GM23338 (cell line): Measurements from ENCODE around the gene KRTAP1-4. TPM values are rescaled to one million over a fixed set of nuclear protein-coding genes. Genes with fewer than 3 reads are reported as not detected.

Experiments used
- ATAC-seq: fragments of 200-7000 bp; cut with Tn5 transposase; 3 replicates; pipeline ENCODE4 v1.9.1; 2020
- DNase-seq: peaks from one replicate; pipeline ENCODE4 v3.0.0-alpha.2; 2015; ENCODE audit warnings: low spot score
- H2AFZ ChIP-seq: fragments of 200-600 bp; sonication (generic); 2 replicates; pipeline ENCODE4 v1.8.0; 2016; ENCODE audit warnings: antibody characterized with exemption, mild to moderate bottlenecking, moderate library complexity
- H3F3A ChIP-seq: fragments of 200-600 bp; sonication (generic); replicated peaks from 2 replicates; pipeline ENCODE4 v1.8.0; 2017; ENCODE audit warnings: antibody characterized with exemption, mixed run types, low read depth
- H3K27ac ChIP-seq: fragments of 200-600 bp; sonication (generic); 2 replicates; pipeline ENCODE4 v1.6.1; 2016; ENCODE audit warnings: low read depth
- H3K27me3 ChIP-seq: fragments of 200-600 bp; sonication (generic); 2 replicates; pipeline ENCODE4 v1.8.0; 2016; ENCODE audit warnings: mild to moderate bottlenecking, mixed run types, moderate library complexity; ENCODE audit not compliant: insufficient read depth
- H3K36me3 ChIP-seq: fragments of 200-600 bp; sonication (generic); 2 replicates; pipeline ENCODE4 v1.8.0; 2016; ENCODE audit warnings: mild to moderate bottlenecking; ENCODE audit not compliant: insufficient read depth
- H3K4me1 ChIP-seq: fragments of 200-600 bp; sonication (generic); 2 replicates; pipeline ENCODE4 v1.8.0; 2016; ENCODE audit warnings: mild to moderate bottlenecking, moderate library complexity; ENCODE audit not compliant: insufficient read depth
- H3K4me2 ChIP-seq: fragments of 200-600 bp; sonication (generic); 2 replicates; pipeline ENCODE4 v1.7.1; 2017; ENCODE audit warnings: mixed run types
- H3K4me3 ChIP-seq: fragments of 200-600 bp; sonication (generic); 2 replicates; pipeline ENCODE4 v1.6.1; 2016; ENCODE audit warnings: mixed run types
- H3K79me2 ChIP-seq: fragments of 200-600 bp; sonication (generic); replicated peaks from 2 replicates; pipeline ENCODE4 v1.8.0; 2017; ENCODE audit warnings: mild to moderate bottlenecking; ENCODE audit not compliant: insufficient read depth
- H3K9me2 ChIP-seq: fragments of 200-600 bp; sonication (generic); 2 replicates; pipeline ENCODE4 v1.8.0; 2017; ENCODE audit not compliant: insufficient read depth
- H4K20me1 ChIP-seq: fragments of 200-600 bp; sonication (generic); replicated peaks from 2 replicates; pipeline ENCODE4 v1.8.0; 2017; ENCODE audit warnings: mild to moderate bottlenecking; ENCODE audit not compliant: insufficient read depth
- H3K27ac Mint-ChIP-seq: 2 replicates; pipeline ENCODE4 v1.8.0; 2020; ENCODE audit warnings: inconsistent platforms, mild to moderate bottlenecking, moderate library complexity, mixed read lengths
- H3K27me3 Mint-ChIP-seq: 3 replicates; pipeline ENCODE4 v1.8.0; 2022; ENCODE audit warnings: low read depth, mild to moderate bottlenecking, moderate library complexity, mixed read lengths, inconsistent platforms; ENCODE audit not compliant: insufficient read depth, poor library complexity
- H3K36me3 Mint-ChIP-seq: 3 replicates; pipeline ENCODE4 v1.8.0; 2021; ENCODE audit warnings: low read depth, mild to moderate bottlenecking, inconsistent platforms, moderate library complexity, mixed read lengths
- H3K4me1 Mint-ChIP-seq: 3 replicates; pipeline ENCODE4 v1.8.0; 2020; ENCODE audit warnings: mild to moderate bottlenecking, inconsistent platforms, mixed read lengths
- H3K4me3 Mint-ChIP-seq: 3 replicates; pipeline ENCODE4 v1.8.0; 2021; ENCODE audit warnings: moderate library complexity, mild to moderate bottlenecking, inconsistent platforms, mixed read lengths
- H3K9me3 Mint-ChIP-seq: 3 replicates; pipeline ENCODE4 v1.8.0; 2020; ENCODE audit warnings: moderate library complexity, mild to moderate bottlenecking, inconsistent platforms, mixed read lengths
- EZH2 ChIP-seq: fragments of 200-600 bp; sonication (generic); IDR thresholded peaks from one replicate; pipeline ENCODE4 v1.8.0; 2017; ENCODE audit warnings: antibody characterized with exemption, mild to moderate bottlenecking, low read depth; ENCODE audit not compliant: unreplicated experiment
- POLR2AphosphoS5 ChIP-seq: IDR thresholded peaks from 2 replicates; pipeline ENCODE4 v1.6.1; 2016; ENCODE audit warnings: antibody characterized with exemption, low read depth
- ZNF114 ChIP-seq: fragments of 250-450 bp; sonication (Bioruptor Pico); IDR thresholded peaks from 2 replicates; pipeline ENCODE4 v1.5.0; 2020; ENCODE audit warnings: mild to moderate bottlenecking, moderate library complexity
- ZNF331 ChIP-seq: fragments of 250-450 bp; sonication (Bioruptor Pico); IDR thresholded peaks from 2 replicates; pipeline ENCODE4 v1.5.0; 2020; ENCODE audit warnings: low read depth, mild to moderate bottlenecking, moderate library complexity
- polyA plus RNA-seq: library from polyadenylated mRNA; unstranded; fragments of >200 nt; fragmentation: Nextera tagmentation; extraction: Ambion mirVana; gene quantifications from 2 replicates; pipeline ENCODE4 v1.2.1, GENCODE V29; 2016
- total RNA-seq: library from RNA; depleted of rRNA; stranded (reverse); fragments of >200 nt; shearing (Covaris generic); gene quantifications from 2 replicates; pipeline ENCODE4 v1.2.3, GENCODE V29; 2014
- TF ChIP-seq, protein P1 (sequence below), 2 experiments: fragments of 200-600 bp in 1 of 2; sonication (generic) in 1 of 2; conservative IDR thresholded peaks; 2 replicates each; pipeline versions ENCODE4 v1.5.1 to v1.6.1; 2016 to 2017; ENCODE audit warnings: antibody characterized with exemption in 2 of 2, low read depth in 2 of 2, mild to moderate bottlenecking in 2 of 2, moderate library complexity in 1 of 2
- TF ChIP-seq, protein P2 (sequence below): IDR thresholded peaks from one replicate; pipeline ENCODE4 v1.6.1; 2018; ENCODE audit warnings: antibody characterized with exemption; ENCODE audit not compliant: unreplicated experiment
- TF ChIP-seq, protein P3 (sequence below): fragments of 250-450 bp; sonication (Bioruptor Pico); IDR thresholded peaks from 2 replicates; pipeline ENCODE4 v1.5.0; 2020; ENCODE audit warnings: mild to moderate bottlenecking, moderate library complexity

Gene KRTAP1-4
- total and polyA plus RNA-seq, 2 experiments from 2014 or later = not detected

DNA sequence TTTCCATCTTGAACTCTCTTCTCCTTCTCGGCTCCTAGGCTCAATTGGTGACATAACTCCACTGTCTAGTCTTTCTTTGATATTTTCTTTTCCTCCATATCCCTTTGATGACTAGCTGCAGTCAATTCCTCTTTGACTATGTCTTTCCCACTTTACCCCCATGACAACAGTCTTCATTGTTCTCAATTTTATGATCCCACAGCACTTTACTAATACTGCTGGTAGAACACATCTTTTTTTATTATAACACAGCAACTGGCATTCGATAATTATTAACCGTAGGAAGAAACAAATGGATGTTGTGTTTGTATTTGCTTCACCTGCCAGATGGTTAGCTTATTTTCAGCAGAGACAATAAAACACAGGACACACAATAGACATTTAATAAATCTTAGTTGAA is 37.3 kb downstream of the KRTAP1-4 start:
- no peak overlapping the region for H3K27ac Mint-ChIP-seq
- Histone ChIP-seq H3F3A (no peaks in the 10 kb centered on the region), H3K27me3 (no peaks in the 10 kb centered on the region), H3K4me3 (no peak overlapping the region), H3K4me1 (no peaks in the 10 kb centered on the region), H2AFZ (no peak overlapping the region), H3K27ac (no peak overlapping the region), H3K79me2 (no peaks in the 10 kb centered on the region), H3K4me2 (no peak overlapping the region), H4K20me1 (no peaks in the 10 kb centered on the region), H3K9me2 (0 out of 2 replicates have a peak, but pooled peaks cover 4% of the 10 kb centered on the region), H3K36me3 (no peaks in the 10 kb centered on the region)
- DNase-seq (no peak), ATAC-seq (no peak)
- H3K9me3 Mint-ChIP-seq = no peaks in the 10 kb centered on the region
- TF ChIP-seq, protein P1, sequence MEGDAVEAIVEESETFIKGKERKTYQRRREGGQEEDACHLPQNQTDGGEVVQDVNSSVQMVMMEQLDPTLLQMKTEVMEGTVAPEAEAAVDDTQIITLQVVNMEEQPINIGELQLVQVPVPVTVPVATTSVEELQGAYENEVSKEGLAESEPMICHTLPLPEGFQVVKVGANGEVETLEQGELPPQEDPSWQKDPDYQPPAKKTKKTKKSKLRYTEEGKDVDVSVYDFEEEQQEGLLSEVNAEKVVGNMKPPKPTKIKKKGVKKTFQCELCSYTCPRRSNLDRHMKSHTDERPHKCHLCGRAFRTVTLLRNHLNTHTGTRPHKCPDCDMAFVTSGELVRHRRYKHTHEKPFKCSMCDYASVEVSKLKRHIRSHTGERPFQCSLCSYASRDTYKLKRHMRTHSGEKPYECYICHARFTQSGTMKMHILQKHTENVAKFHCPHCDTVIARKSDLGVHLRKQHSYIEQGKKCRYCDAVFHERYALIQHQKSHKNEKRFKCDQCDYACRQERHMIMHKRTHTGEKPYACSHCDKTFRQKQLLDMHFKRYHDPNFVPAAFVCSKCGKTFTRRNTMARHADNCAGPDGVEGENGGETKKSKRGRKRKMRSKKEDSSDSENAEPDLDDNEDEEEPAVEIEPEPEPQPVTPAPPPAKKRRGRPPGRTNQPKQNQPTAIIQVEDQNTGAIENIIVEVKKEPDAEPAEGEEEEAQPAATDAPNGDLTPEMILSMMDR (conservative IDR thresholded peaks at IDR 0.05; ENCODE audit: low read depth in 2 of 2) = no peak
- TF ChIP-seq, protein P2, sequence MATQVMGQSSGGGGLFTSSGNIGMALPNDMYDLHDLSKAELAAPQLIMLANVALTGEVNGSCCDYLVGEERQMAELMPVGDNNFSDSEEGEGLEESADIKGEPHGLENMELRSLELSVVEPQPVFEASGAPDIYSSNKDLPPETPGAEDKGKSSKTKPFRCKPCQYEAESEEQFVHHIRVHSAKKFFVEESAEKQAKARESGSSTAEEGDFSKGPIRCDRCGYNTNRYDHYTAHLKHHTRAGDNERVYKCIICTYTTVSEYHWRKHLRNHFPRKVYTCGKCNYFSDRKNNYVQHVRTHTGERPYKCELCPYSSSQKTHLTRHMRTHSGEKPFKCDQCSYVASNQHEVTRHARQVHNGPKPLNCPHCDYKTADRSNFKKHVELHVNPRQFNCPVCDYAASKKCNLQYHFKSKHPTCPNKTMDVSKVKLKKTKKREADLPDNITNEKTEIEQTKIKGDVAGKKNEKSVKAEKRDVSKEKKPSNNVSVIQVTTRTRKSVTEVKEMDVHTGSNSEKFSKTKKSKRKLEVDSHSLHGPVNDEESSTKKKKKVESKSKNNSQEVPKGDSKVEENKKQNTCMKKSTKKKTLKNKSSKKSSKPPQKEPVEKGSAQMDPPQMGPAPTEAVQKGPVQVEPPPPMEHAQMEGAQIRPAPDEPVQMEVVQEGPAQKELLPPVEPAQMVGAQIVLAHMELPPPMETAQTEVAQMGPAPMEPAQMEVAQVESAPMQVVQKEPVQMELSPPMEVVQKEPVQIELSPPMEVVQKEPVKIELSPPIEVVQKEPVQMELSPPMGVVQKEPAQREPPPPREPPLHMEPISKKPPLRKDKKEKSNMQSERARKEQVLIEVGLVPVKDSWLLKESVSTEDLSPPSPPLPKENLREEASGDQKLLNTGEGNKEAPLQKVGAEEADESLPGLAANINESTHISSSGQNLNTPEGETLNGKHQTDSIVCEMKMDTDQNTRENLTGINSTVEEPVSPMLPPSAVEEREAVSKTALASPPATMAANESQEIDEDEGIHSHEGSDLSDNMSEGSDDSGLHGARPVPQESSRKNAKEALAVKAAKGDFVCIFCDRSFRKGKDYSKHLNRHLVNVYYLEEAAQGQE = no peak
- TF ChIP-seq, protein P3, sequence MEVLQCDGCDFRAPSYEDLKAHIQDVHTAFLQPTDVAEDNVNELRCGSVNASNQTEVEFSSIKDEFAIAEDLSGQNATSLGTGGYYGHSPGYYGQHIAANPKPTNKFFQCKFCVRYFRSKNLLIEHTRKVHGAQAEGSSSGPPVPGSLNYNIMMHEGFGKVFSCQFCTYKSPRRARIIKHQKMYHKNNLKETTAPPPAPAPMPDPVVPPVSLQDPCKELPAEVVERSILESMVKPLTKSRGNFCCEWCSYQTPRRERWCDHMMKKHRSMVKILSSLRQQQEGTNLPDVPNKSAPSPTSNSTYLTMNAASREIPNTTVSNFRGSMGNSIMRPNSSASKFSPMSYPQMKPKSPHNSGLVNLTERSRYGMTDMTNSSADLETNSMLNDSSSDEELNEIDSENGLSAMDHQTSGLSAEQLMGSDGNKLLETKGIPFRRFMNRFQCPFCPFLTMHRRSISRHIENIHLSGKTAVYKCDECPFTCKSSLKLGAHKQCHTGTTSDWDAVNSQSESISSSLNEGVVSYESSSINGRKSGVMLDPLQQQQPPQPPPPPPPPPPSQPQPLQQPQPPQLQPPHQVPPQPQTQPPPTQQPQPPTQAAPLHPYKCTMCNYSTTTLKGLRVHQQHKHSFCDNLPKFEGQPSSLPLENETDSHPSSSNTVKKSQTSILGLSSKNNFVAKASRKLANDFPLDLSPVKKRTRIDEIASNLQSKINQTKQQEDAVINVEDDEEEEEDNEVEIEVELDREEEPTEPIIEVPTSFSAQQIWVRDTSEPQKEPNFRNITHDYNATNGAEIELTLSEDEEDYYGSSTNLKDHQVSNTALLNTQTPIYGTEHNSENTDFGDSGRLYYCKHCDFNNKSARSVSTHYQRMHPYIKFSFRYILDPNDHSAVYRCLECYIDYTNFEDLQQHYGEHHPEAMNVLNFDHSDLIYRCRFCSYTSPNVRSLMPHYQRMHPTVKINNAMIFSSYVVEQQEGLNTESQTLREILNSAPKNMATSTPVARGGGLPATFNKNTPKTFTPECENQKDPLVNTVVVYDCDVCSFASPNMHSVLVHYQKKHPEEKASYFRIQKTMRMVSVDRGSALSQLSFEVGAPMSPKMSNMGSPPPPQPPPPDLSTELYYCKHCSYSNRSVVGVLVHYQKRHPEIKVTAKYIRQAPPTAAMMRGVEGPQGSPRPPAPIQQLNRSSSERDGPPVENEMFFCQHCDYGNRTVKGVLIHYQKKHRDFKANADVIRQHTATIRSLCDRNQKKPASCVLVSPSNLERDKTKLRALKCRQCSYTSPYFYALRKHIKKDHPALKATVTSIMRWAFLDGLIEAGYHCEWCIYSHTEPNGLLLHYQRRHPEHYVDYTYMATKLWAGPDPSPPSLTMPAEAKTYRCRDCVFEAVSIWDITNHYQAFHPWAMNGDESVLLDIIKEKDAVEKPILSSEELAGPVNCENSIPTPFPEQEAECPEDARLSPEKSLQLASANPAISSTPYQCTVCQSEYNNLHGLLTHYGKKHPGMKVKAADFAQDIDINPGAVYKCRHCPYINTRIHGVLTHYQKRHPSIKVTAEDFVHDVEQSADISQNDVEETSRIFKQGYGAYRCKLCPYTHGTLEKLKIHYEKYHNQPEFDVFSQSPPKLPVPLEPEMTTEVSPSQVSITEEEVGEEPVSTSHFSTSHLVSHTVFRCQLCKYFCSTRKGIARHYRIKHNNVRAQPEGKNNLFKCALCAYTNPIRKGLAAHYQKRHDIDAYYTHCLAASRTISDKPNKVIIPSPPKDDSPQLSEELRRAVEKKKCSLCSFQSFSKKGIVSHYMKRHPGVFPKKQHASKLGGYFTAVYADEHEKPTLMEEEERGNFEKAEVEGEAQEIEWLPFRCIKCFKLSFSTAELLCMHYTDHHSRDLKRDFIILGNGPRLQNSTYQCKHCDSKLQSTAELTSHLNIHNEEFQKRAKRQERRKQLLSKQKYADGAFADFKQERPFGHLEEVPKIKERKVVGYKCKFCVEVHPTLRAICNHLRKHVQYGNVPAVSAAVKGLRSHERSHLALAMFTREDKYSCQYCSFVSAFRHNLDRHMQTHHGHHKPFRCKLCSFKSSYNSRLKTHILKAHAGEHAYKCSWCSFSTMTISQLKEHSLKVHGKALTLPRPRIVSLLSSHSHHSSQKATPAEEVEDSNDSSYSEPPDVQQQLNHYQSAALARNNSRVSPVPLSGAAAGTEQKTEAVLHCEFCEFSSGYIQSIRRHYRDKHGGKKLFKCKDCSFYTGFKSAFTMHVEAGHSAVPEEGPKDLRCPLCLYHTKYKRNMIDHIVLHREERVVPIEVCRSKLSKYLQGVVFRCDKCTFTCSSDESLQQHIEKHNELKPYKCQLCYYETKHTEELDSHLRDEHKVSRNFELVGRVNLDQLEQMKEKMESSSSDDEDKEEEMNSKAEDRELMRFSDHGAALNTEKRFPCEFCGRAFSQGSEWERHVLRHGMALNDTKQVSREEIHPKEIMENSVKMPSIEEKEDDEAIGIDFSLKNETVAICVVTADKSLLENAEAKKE (CRISPR knock-in tag) = no peak
- TF ChIP-seq ZNF114 (CRISPR knock-in tag) = no peak
- no peak for TF ChIP-seq POLR2AphosphoS5
- no peak for TF ChIP-seq ZNF331 (CRISPR knock-in tag)
- TF ChIP-seq EZH2 = no peak
- H3K4me3 Mint-ChIP-seq = no peak overlapping the region
- H3K36me3 Mint-ChIP-seq = no peaks in the 10 kb centered on the region
- H3K27me3 Mint-ChIP-seq = no peaks in the 10 kb centered on the region
- peaks cover 4% of the 10 kb centered on the region; the same call in 2 of the 3 replicates for H3K4me1 Mint-ChIP-seq
